GM21737 (cell line): Measurements from ENCODE around the gene KRTAP3-3.

Experiments
- ATAC-seq: cut with Tn5 transposase; IDR thresholded peaks from one replicate; pipeline ENCODE4 v1.9.1; 2021; ENCODE audit warnings: mild to moderate bottlenecking, moderate library complexity; ENCODE audit not compliant: unreplicated experiment

Gene KRTAP3-3

GRCh38 chr17:40961591-40961990, 32.4 kb downstream of the KRTAP3-3 start:
- ATAC-seq: no peak

GRCh38 chr17:40960144-40960543, 33.8 kb downstream of the KRTAP3-3 start:
- ATAC-seq: no peak

GRCh38 chr17:40958086-40958953, 35.6 kb downstream of the KRTAP3-3 start:
- ATAC-seq: no peak

GRCh38 chr17:40956401-40957254, 37.3 kb downstream of the KRTAP3-3 start:
- no peak for ATAC-seq

GRCh38 chr17:40953881-40954280, 40.1 kb downstream of the KRTAP3-3 start:
- no peak for ATAC-seq

GRCh38 chr17:40952661-40953060, 41.3 kb downstream of the KRTAP3-3 start:
- ATAC-seq: no peak

GRCh38 chr17:40952154-40952553, 41.8 kb downstream of the KRTAP3-3 start:
- no peak for ATAC-seq

GRCh38 chr17:40951011-40951622, 42.8 kb downstream of the KRTAP3-3 start:
- ATAC-seq: no peak

- ATAC-seq: no peak
Measured at GRCh38 chr17:40950176-40950575, 43.8 kb downstream of the KRTAP3-3 start.

GRCh38 chr17:40949418-40949817, 44.5 kb downstream of the KRTAP3-3 start:
- no peak for ATAC-seq

GRCh38 chr17:40947929-40948328, 46.0 kb downstream of the KRTAP3-3 start:
- ATAC-seq: no peak

GRCh38 chr17:40945414-40945813, 48.5 kb downstream of the KRTAP3-3 start:
- no peak for ATAC-seq

- no peak for ATAC-seq
Measured at GRCh38 chr17:40944531-40944930, 49.4 kb downstream of the KRTAP3-3 start.
